T47D (cell line): ENCODE data around the gene NCAN.
"Not testable (repeated sequence)": the region's sequence is repeated elsewhere in the genome, so short reads cannot be mapped to it uniquely, and the experiment has no call there.

Experiments
- DNase-seq, 2 experiments: peaks; one replicate each; pipeline versions ENCODE4 v3.0.0 to v3.0.0-alpha.2; 2011 to 2012; ENCODE audit warnings: low read depth in 1 of 2, low spot score in 1 of 2
- JUND ChIP-seq: IDR thresholded peaks from 2 replicates; pipeline ENCODE4 v1.6.1; 2012; ENCODE audit warnings: low read depth
- in situ Hi-C: cut with HindIII; loops from 2 replicates; pipeline ENCODE4 v1.10.0; 2016; ENCODE audit warnings: low sequenced_read_pairs, low pct_unique_long_range_greater_than_20kb

The NCAN gene

GRCh38 chr19:19211499-19212420, at the start of gene NCAN:
Gene NCAN, plus strand, starts transcription at chr19:19211958. Its CDS starts 4,996 bp downstream, at chr19:19216954.
- no peak for DNase-seq
- in situ Hi-C loops: no loop called here
- TF ChIP-seq JUND: no peak

GRCh38 chr19:19162495-19162894, 49.3 kb upstream of the NCAN start:
- TF ChIP-seq JUND: no peak
- in situ Hi-C loops: no loop called here
- DNase-seq: no peak

- TF ChIP-seq JUND: no peak
- in situ Hi-C loops: no loop called here
- DNase-seq: no peak
Measured at GRCh38 chr19:19165396-19165795, 46.4 kb upstream of the NCAN start.

GRCh38 chr19:19167612-19168011, 44.1 kb upstream of the NCAN start:
- no peak for TF ChIP-seq JUND
- in situ Hi-C loops: no loop called here
- no peak for DNase-seq

GRCh38 chr19:19169236-19170052, 42.3 kb upstream of the NCAN start:
- no peak for TF ChIP-seq JUND
- no peak for DNase-seq
- in situ Hi-C loops: no loop called here

- in situ Hi-C loops: no loop called here
- peak; percentile 86 to 89 for DNase-seq
- no peak for TF ChIP-seq JUND
Measured at GRCh38 chr19:19170053-19170872, 41.5 kb upstream of the NCAN start, which contains the start of gene MEF2B. Gene MEF2B, minus strand, starts transcription at chr19:19170263. Its CDS starts 19,528 bp downstream, at chr19:19150735.

GRCh38 chr19:19170873-19171672, 40.7 kb upstream of the NCAN start:
- no peak for TF ChIP-seq JUND
- in situ Hi-C loops: no loop called here
- DNase-seq: no peak

GRCh38 chr19:19171821-19172532, 39.8 kb upstream of the NCAN start:
- TF ChIP-seq JUND: no peak
- in situ Hi-C loops: no loop called here
- no peak for DNase-seq

- in situ Hi-C loops, DNase-seq: not testable (repeated sequence)
Measured at GRCh38 chr19:19173243-19173642, 38.5 kb upstream of the NCAN start.

- in situ Hi-C loops: no loop called here
- DNase-seq: no peak
- no peak for TF ChIP-seq JUND
Measured at GRCh38 chr19:19176950-19177349, 34.8 kb upstream of the NCAN start.
